K562 (cell line): ENCODE measurements around the gene MAP4. TPM values are rescaled to one million over a fixed set of nuclear protein-coding genes. Genes with fewer than 3 reads are reported as not detected.

Experiments used
- CGGBP1 ChIP-seq: fragments of 250-450 bp; sonication (Bioruptor Pico); IDR thresholded peaks from 2 replicates; pipeline ENCODE4 v1.9.0; 2021; ENCODE audit warnings: mild to moderate bottlenecking
- CREB1 ChIP-seq, 2 experiments: sonication (generic) in 1 of 2; formaldehyde crosslinking in 1 of 2; IDR thresholded peaks; 2 replicates each; pipeline versions ENCODE4 v1.6.1 to v1.8.0; 2012 to 2022; ENCODE audit warnings: inconsistent platforms in 1 of 2, mild to moderate bottlenecking in 1 of 2, missing genetic modification reagents in 1 of 2, moderate library complexity in 1 of 2
- CTCFL ChIP-seq: IDR thresholded peaks from 2 replicates; pipeline ENCODE4 v1.6.1; 2011; ENCODE audit warnings: borderline replicate concordance, low read depth, mild to moderate bottlenecking, moderate library complexity, low read length; ENCODE audit not compliant: insufficient read depth, poor library complexity, severe bottlenecking
- ELK3 ChIP-seq: fragments of 450-650 bp; formaldehyde crosslinking; IDR thresholded peaks from 2 replicates; pipeline ENCODE4 v1.4.0; 2020; ENCODE audit warnings: mild to moderate bottlenecking
- MLLT1 ChIP-seq, 2 experiments: fragments of 450-650 bp; IDR thresholded peaks; 2 replicates each; pipeline ENCODE4 v1.6.1; 2016
- NKRF ChIP-seq: fragments of 450-650 bp; IDR thresholded peaks from 2 replicates; pipeline ENCODE4 v1.6.1; 2016; ENCODE audit warnings: borderline replicate concordance
- RFX7 ChIP-seq: fragments of 250-450 bp; sonication (Bioruptor Pico); IDR thresholded peaks from 2 replicates; pipeline ENCODE4 v1.5.1; 2021; ENCODE audit warnings: mild to moderate bottlenecking
- THRAP3 ChIP-seq: fragments of 450-650 bp; IDR thresholded peaks from 2 replicates; pipeline ENCODE4 v1.6.1; 2016; ENCODE audit warnings: mild to moderate bottlenecking, inconsistent platforms, borderline replicate concordance
- ZNF197 ChIP-seq: fragments of 200-800 bp; sonication (Bioruptor generic); IDR thresholded peaks from 2 replicates; pipeline ENCODE4 v1.6.1; 2016; ENCODE audit warnings: low read depth, missing genetic modification characterization, missing compliant biosample characterization
- ZNF282 ChIP-seq: sonication (generic); formaldehyde crosslinking; IDR thresholded peaks from 2 replicates; pipeline ENCODE4 v1.8.1; 2023; ENCODE audit warnings: missing genetic modification reagents
- ZNF3 ChIP-seq: fragments of 250-450 bp; sonication (Bioruptor Pico); IDR thresholded peaks from 2 replicates; pipeline ENCODE4 v1.5.0; 2021; ENCODE audit warnings: mild to moderate bottlenecking, moderate library complexity
- ZNF408 ChIP-seq: fragments of 250-450 bp; sonication (Bioruptor Pico); IDR thresholded peaks from 2 replicates; pipeline ENCODE4 v1.4.0; 2020; ENCODE audit warnings: low read depth, mild to moderate bottlenecking, moderate library complexity
- polyA plus RNA-seq, 8 experiments: library from polyadenylated mRNA; depleted of rRNA in 4 of 8; stranded (reverse) in 5 of 8; unstranded in 3 of 8; fragments of >200 nt; fragmentation: Nextera tagmentation in 2 of 8; fragmentation: Illumina TruSeq in 1 of 8; extraction: Ambion mirVana in 2 of 8; extraction: Trizol in 1 of 8; gene quantifications; 2 replicates each; pipeline versions ENCODE4 v1.2.1 to v1.2.3, GENCODE V29; 2011 to 2014; ENCODE audit warnings: inconsistent platforms in 1 of 8, missing spikeins in 1 of 8
- total RNA-seq, 7 experiments: library from RNA; depleted of rRNA in 6 of 7; stranded (reverse); fragments of >200 nt in 6 of 7; fragmentation: Illumina TruSeq in 2 of 7; extraction: Trizol in 2 of 7; gene quantifications; 2 replicates each; pipeline versions ENCODE4 v1.2.1 to v1.2.3, GENCODE V29; 2011 to 2021; ENCODE audit warnings: low replicate concordance in 1 of 7

MAP4 gene
- total and polyA plus RNA-seq, 9 of the 15 experiments (the other 6 are each of a cell fraction or from before 2014, with no cell fraction given) = 13.3 to 141 (median 36.8) TPM

GRCh38 chr3:47824541-47825473 is 191.4 kb downstream of the MAP4 start (continued):
- TF ChIP-seq CTCFL (peak; percentile 100), ZNF3 (CRISPR knock-in tag) (no peak), ELK3 (CRISPR knock-in tag) (no peak), MLLT1 (IDR thresholded peaks at IDR 0.05) (peak in 1 of 2 experiments; percentile 29; a peak in 1 of 4 replicates), CGGBP1 (CRISPR knock-in tag) (no peak), THRAP3 (no peak), ZNF282 (CRISPR knock-in tag) (no peak; the same call in 1 of the 2 replicates), CREB1 (IDR thresholded peaks at IDR 0.05) (peak; percentile 64; the same call in 1 of the 2 replicates), CREB1 (CRISPR knock-in tag; IDR thresholded peaks at IDR 0.05) (peak; percentile 68; the same call in 1 of the 2 replicates), RFX7 (CRISPR knock-in tag) (0 out of 2 replicates have a peak, but pooled peaks have one; percentile 42), ZNF197 (CRISPR knock-in tag) (peak; percentile 85; the same call in 1 of the 2 replicates), NKRF (peak; percentile 89; the same call in 1 of the 2 replicates), ZNF408 (CRISPR knock-in tag) (no peak)
